ENCODE results near the gene LPIN1. TPM values are rescaled to one million over a fixed set of nuclear protein-coding genes. Genes with fewer than 3 reads are reported as not detected.
"Not testable (repeated sequence)": the region's sequence is repeated elsewhere in the genome, so short reads cannot be mapped to it uniquely, and the experiment has no call there.

Gene LPIN1
- total RNA-seq, 2 experiments from 2014 or later = 54.0 to 57.8 TPM

DNA sequence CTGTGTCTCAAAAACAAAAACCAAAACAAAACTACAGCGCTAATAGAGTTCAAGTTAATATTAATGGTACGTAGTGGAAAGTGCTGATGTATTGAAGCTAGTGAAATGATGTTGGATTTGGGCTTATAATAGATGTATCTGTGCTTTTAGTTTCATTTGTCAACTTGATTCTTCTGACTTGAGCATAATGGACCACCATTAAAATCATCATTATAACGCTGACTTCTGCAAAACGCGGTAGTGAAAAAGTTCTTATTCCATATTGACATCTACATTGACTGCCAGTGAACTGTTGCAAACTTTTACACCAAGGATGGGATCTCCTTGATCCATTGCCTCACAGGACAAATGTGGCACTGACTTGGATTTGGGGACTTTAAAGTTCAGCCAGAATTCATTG is 85.0 kb downstream of the LPIN1 start:
- Mint-ChIP-seq H3K36me3 (ENCODE audit: low read depth) (peaks cover 17% of the 10 kb centered on the region), H3K4me3 (no peak overlapping the region), H3K9me3 (peaks cover 8% of the 10 kb centered on the region), H3K27me3 (peaks cover 59% of the 10 kb centered on the region), H3K27ac (no peak overlapping the region), H3K4me1 (peaks cover 29% of the 10 kb centered on the region)
- DNase-seq = no peak
- POLR2A ChIA-PET = interaction anchor here (1.4 kb wide), 1 partner anchor 1117 kb away, joined by 3 read pairs; no protein-coding TSS in a partner anchor
- CTCF ChIA-PET = interaction anchor here (3.0 kb wide), 1 partner anchor 885 kb away, joined by 18 read pairs; the partner anchor contains the start of gene TRIB2

DNA sequence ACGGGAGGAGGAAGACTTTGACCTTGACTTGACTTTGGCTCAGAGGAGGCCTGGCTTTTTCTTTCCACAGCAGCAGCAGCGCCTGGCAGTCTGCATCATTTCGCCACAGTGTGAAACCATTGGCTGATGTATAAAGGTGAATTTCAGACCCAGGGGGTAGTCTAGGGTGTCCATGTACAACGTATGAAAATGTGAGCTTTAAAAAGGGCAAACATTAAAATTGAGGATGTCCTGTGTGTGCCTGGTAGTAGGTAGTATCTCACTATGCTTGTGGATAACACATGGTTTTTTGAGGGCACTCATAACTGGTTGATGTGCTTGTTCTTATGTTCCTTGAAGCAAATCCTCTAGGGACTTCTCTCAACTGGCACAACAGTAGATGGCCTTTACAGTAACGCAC is 86.1 kb downstream of the LPIN1 start:
- no peak for DNase-seq
- H3K27me3 Mint-ChIP-seq = peaks cover 68% of the 10 kb centered on the region
- CTCF ChIA-PET = interaction anchor here (0.6 to 0.8 kb wide), 3 partner anchors 47 to 1501 kb away, joined by 3 read pairs; no protein-coding TSS in a partner anchor
- peaks cover 25% of the 10 kb centered on the region for H3K4me1 Mint-ChIP-seq
- no peak overlapping the region for H3K4me3 Mint-ChIP-seq
- peaks cover 6% of the 10 kb centered on the region for H3K36me3 Mint-ChIP-seq (ENCODE audit: low read depth)
- H3K27ac Mint-ChIP-seq = no peak overlapping the region
- POLR2A ChIA-PET = no interaction called here
- H3K9me3 Mint-ChIP-seq = peaks cover 8% of the 10 kb centered on the region

DNA sequence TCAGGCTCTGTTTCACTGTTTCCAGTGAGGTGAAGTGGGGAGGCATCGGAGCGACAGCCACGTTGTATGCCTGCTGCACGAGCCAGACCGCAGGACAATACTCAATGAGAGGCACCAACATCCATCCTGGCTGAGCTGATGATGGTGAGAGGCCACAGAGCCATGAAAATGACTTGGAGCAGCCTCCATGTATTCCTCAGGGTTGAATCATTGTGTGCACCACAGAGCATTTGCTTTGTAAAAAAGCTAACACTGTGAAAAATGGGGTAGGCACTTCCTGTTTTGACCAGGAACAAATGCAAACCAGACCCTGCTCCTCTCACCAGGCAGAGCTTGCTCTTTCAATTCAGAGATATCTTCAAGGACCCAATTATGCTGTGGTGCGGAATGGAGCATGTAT is 87.2 kb downstream of the LPIN1 start:
- Mint-ChIP-seq H3K9me3 (peaks cover 8% of the 10 kb centered on the region), H3K27ac (no peak overlapping the region), H3K4me3 (no peak overlapping the region), H3K36me3 (ENCODE audit: low read depth) (no peaks in the 10 kb centered on the region), H3K27me3 (peaks cover 74% of the 10 kb centered on the region), H3K4me1 (peaks cover 23% of the 10 kb centered on the region)
- no peak for DNase-seq
- ChIA-PET POLR2A (no interaction called here), CTCF (interaction anchor here (0.8 kb wide), 1 partner anchor 48 kb away, joined by 3 read pairs; no protein-coding TSS in a partner anchor)

DNA sequence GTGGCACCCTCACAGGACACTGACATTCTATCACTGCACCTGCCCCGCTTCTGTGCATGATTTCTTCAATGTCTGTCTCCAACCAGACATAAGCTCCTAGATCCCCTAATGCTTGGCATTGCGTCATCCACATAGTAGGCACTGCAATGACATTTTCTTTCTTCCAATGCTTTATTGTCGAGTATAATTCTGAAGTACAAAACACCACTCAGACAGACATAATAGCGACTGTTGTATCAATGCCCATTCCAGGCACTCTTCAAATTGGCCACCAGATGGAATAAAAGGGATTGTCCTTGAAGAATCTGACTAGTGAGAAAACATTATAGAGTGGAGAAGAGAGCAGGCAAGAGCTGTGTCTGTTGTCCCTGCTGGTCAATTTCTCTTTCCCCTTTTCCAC is 89.0 kb downstream of the LPIN1 start:
- no peak for DNase-seq
- no peak overlapping the region for H3K27ac Mint-ChIP-seq
- ChIA-PET CTCF (interaction anchor here (0.6 kb wide), 1 partner anchor 608 kb away, joined by 3 read pairs; no protein-coding TSS in a partner anchor), POLR2A (no interaction called here)
- H3K27me3 Mint-ChIP-seq = peaks cover 72% of the 10 kb centered on the region
- H3K36me3 Mint-ChIP-seq (ENCODE audit: low read depth) = no peaks in the 10 kb centered on the region
- peaks cover 8% of the 10 kb centered on the region for H3K9me3 Mint-ChIP-seq
- no peak overlapping the region for H3K4me3 Mint-ChIP-seq
- peaks cover 6% of the 10 kb centered on the region for H3K4me1 Mint-ChIP-seq

DNA sequence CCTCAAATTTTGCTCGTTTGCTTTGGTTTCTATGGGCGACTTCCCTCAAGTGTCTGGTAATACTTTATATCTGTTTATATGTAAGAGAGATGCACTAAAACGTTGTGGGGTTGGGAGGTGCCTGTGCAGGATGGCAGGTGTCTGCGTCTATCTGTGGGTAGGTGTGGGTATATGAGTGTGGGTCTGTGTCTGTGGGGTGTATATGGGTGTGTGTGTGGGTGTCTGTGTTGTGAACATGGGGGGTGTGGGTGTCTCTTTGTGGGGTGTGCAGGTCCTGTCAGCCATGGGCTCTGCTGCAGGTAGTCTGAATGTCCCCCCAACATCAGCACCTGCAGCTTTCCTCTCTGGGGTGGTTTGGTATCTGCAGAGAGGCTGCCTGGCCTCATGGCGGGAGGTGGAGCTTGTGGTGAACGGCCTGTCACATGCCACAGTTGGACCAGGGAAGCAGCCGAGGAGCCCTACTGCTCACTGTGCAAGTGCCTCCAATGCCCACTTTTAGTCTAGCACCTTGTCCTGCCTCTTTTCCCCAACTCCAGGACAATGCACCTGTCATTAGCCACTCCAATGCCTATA is 90.3 kb downstream of the LPIN1 start:
- DNase-seq = no peak
- POLR2A ChIA-PET = no interaction called here
- no peak overlapping the region for H3K27ac Mint-ChIP-seq
- H3K9me3 Mint-ChIP-seq = peaks cover 8% of the 10 kb centered on the region
- peaks cover 66% of the 10 kb centered on the region for H3K27me3 Mint-ChIP-seq
- CTCF ChIA-PET = no interaction called here
- H3K4me3 Mint-ChIP-seq = no peak overlapping the region
- no peaks in the 10 kb centered on the region for H3K4me1 Mint-ChIP-seq
- H3K36me3 Mint-ChIP-seq (ENCODE audit: low read depth) = no peaks in the 10 kb centered on the region

DNA sequence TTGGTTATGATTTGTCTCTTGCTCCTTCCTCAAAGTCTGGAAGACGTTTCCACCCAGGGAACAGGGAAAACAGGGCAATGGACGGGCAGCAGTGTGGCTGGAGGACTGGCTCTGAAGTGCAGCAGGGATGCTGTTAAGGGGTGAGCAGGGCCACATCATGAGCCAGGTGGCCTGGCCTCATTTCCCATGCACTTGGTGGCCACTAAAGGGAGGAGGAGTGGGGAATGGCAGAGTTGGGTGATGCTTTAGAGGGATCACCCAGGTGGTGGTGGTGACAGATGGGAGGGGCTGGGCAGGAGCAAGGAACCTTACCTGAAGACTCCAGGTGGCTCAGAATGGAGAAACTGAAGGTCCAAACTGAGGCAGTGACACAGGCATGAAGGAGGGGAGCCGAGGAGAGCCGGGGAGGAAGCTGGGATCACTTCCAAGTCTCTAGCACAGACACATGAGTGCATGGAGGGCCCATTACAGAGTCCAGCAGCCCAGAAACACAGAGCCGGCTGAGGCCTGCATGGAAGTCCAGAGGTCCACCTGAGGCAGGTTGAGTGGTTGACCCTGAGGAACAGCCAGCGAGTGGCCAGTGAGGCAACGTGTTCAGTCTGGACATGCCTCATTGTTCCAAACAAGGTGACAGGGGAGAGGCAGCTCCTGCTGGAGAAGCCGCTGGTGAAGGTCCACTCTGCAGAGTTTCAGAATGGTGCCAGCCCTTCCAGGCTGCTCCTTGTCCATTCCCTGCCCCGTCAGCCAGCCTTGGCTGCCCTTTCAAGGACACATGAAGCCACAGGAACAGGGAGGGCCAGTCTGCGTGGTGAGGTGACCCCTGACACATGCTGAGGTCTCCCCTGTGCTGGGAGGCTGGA is 91.7 kb downstream of the LPIN1 start:
- Mint-ChIP-seq H3K27me3 (peaks cover 56% of the 10 kb centered on the region), H3K9me3 (peaks cover 8% of the 10 kb centered on the region), H3K4me3 (no peak overlapping the region), H3K4me1 (no peaks in the 10 kb centered on the region), H3K36me3 (ENCODE audit: low read depth) (no peaks in the 10 kb centered on the region), H3K27ac (no peak overlapping the region)
- CTCF ChIA-PET = no interaction called here
- POLR2A ChIA-PET = no interaction called here
- DNase-seq = no peak

DNA sequence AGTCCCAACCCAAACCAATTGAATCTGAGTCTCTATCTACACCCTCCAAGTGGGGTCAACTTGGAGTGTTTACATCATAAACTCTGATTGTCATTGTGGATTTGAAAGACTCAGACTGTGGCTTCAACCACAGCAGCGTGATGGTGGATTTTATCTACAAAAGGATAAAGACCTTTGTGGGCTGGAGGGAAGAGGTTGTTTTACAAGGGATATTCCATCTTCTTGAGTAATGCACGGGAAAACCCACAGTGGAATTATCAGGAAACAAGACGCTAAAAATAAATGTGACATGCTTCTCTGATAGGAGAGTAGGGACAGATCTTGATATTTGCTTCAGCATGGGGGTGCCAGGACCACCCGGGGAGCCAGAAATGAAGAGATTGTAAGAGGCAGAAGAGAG is 93.5 kb downstream of the LPIN1 start:
- H3K27ac Mint-ChIP-seq = no peak overlapping the region
- no peaks in the 10 kb centered on the region for H3K36me3 Mint-ChIP-seq (ENCODE audit: low read depth)
- no peak for DNase-seq
- no peaks in the 10 kb centered on the region for H3K4me1 Mint-ChIP-seq
- CTCF ChIA-PET = no interaction called here
- H3K4me3 Mint-ChIP-seq = no peak overlapping the region
- peaks cover 4% of the 10 kb centered on the region for H3K9me3 Mint-ChIP-seq
- H3K27me3 Mint-ChIP-seq = peaks cover 38% of the 10 kb centered on the region
- POLR2A ChIA-PET = no interaction called here

DNA sequence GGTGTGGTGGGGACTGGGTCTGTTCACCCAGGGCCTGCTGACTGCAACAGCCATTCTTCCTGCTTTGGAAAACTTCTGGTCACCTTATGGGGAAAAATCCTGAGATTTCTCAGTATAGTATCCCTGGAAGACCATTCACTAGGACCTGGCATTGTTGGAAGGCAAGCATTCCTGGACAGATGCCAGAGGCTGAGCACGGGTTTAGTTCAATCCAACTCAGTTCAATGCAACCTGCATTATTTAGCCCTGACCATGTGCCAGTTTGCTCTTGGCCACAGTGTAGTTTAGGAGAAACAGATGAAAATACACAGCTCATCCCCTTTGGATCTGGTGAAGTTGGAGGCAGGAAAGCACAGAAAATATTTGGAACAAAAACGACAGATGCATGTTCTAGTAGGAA is 95.9 kb downstream of the LPIN1 start:
- Mint-ChIP-seq H3K4me3 (no peak overlapping the region), H3K9me3 (no peaks in the 10 kb centered on the region), H3K27ac (no peak overlapping the region), H3K4me1 (no peaks in the 10 kb centered on the region), H3K36me3 (ENCODE audit: low read depth) (no peaks in the 10 kb centered on the region), H3K27me3 (peaks cover 19% of the 10 kb centered on the region)
- ChIA-PET CTCF (interaction anchor here (1.6 kb wide), 1 partner anchor 63 kb away, joined by 4 read pairs; no protein-coding TSS in a partner anchor), POLR2A (no interaction called here)
- no peak for DNase-seq

DNA sequence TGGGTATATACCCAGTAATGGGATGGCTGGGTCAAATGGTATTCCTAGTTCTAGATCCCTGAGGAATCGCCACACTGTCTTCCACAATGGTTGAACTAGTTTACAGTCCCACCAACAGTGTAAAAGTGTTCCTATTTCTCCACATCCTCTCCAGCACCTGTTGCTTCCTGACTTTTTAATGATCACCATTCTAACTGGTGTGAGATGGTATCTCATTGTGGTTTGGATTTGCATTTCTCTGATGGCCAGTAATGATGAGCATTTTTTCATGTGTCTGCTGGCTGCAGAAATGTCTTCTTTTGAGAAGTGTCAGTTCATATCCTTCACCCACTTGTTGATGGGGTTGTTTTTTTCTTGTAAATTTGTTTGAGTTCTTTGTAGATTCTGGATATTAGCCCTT is 98.4 kb downstream of the LPIN1 start:
- H3K27ac Mint-ChIP-seq; CTCF ChIA-PET; H3K36me3 Mint-ChIP-seq (ENCODE audit: low read depth); H3K27me3 Mint-ChIP-seq; DNase-seq; POLR2A ChIA-PET; H3K9me3 Mint-ChIP-seq; H3K4me1 Mint-ChIP-seq; H3K4me3 Mint-ChIP-seq: not testable (repeated sequence)

DNA sequence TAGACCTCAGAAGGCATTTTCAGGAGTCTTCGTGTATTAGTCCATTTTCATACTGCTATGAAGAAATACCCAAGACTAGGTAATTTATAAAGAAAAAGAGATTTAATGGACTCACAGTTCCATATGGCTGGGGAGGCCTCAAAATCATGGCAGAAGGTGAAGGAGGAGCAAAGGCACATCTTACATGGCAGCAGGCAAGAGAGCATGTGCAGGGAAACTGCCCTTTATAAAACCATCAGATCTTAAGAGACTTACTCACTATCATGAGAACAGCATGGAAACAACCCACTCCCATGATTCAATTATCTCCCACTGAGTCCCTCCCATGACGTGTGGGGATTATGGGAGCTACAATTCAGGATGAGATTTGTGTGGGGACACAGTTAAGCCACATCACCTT is 101.5 kb downstream of the LPIN1 start:
- H3K4me1 Mint-ChIP-seq; CTCF ChIA-PET; H3K9me3 Mint-ChIP-seq; DNase-seq; POLR2A ChIA-PET; H3K36me3 Mint-ChIP-seq (ENCODE audit: low read depth); H3K4me3 Mint-ChIP-seq; H3K27ac Mint-ChIP-seq; H3K27me3 Mint-ChIP-seq: not testable (repeated sequence)

DNA sequence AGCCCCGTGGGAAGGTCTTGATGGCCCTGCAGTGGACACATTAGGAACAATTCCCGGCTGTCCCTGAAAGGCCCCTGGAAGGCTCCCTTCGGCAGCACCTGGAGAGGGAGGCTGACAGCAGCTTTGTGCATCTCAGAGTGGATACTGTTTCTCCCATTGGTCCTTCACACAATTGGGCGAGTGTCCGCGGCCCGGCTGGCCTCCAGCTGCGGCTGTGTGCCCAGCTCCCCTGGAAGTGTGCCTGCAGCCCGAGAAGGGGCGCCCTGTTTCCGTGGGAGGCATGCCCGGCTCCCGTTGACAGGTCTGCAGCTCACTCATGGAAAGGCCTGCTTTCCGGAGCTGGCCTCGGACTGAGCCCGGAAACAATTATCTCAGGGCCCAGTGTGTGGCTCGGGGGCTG is 103.7 kb downstream of the LPIN1 start:
- no peak overlapping the region for H3K4me3 Mint-ChIP-seq
- CTCF ChIA-PET = interaction anchor here (1.3 kb wide), 1 partner anchor 12 kb away, joined by 3 read pairs; no protein-coding TSS in a partner anchor
- H3K9me3 Mint-ChIP-seq = peaks cover 5% of the 10 kb centered on the region
- POLR2A ChIA-PET = no interaction called here
- H3K4me1 Mint-ChIP-seq = no peaks in the 10 kb centered on the region
- H3K27ac Mint-ChIP-seq = no peak overlapping the region
- DNase-seq = no peak
- no peaks in the 10 kb centered on the region for H3K36me3 Mint-ChIP-seq (ENCODE audit: low read depth)
- H3K27me3 Mint-ChIP-seq = peaks cover 3% of the 10 kb centered on the region

DNA sequence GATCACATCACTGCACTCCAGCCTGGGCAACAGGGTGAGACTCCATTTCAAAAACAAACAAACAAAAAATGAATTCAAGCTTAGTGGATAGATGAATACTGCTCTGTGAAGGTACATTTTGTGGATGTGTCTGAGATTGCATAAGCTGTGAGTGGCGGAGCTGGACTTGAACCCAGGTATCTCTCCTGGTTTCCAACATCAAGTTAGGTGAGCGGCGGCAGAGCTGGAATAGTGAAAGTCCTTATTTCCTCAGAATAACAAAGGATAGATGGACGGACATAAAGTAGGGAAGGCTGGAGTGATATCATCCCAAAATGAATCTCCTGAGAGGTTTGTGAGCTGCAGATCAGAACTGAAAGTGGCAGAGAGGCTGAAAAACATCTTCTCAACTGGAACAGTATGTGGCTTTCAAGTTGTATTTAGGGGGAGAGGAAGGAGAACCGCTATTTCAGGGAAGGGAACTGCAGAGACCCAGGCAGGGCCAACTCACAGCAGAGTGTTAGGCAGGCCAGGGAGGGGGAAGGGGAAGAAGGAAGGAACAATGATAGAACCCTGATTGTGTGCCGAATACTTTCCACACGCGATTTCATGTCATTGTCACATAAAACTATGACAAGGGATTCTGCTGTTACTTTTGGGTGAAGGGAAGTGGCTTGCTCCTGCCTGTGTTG is 106.2 kb downstream of the LPIN1 start:
- DNase-seq = no peak
- CTCF ChIA-PET = interaction anchor here (1.0 kb wide), 1 partner anchor 12 kb away, joined by 3 read pairs; no protein-coding TSS in a partner anchor
- peaks cover 2% of the 10 kb centered on the region for H3K36me3 Mint-ChIP-seq (ENCODE audit: low read depth)
- no peaks in the 10 kb centered on the region for H3K4me1 Mint-ChIP-seq
- POLR2A ChIA-PET = no interaction called here
- H3K9me3 Mint-ChIP-seq = peaks cover 7% of the 10 kb centered on the region
- H3K4me3 Mint-ChIP-seq = no peak overlapping the region
- H3K27me3 Mint-ChIP-seq = peaks cover 2% of the 10 kb centered on the region
- no peak overlapping the region for H3K27ac Mint-ChIP-seq

DNA sequence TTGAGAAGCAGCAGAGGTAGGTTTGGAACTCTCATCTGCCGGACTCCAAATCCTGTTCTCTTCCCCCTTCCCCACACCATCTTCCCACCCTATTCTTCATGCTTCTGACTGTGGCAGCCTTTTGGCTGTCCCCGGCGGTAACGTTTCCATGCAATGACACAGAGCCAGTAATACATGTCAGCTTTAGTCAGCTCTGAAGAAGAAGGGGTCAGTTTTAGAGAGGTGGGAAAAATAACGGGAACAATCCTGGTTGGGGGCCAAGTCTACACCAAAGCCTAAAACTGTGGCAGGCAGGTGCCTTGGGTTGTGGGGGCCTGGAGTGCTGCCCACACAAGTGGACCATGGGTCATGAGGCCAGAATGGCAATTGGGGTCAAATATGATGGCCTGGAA is 106.8 kb downstream of the LPIN1 start:
- Mint-ChIP-seq H3K9me3 (peaks cover 7% of the 10 kb centered on the region), H3K4me3 (no peak overlapping the region), H3K36me3 (ENCODE audit: low read depth) (peaks cover 2% of the 10 kb centered on the region), H3K27me3 (peaks cover 1% of the 10 kb centered on the region), H3K27ac (no peak overlapping the region), H3K4me1 (no peaks in the 10 kb centered on the region)
- POLR2A ChIA-PET = no interaction called here
- no peak for DNase-seq
- CTCF ChIA-PET = interaction anchor here (1.0 kb wide), 1 partner anchor 11 kb away, joined by 3 read pairs; no protein-coding TSS in a partner anchor

All from activated CD4-positive, alpha-beta memory T cell treated with anti-CD3 and anti-CD28 coated beads, Interleukin-2, amount 10 ng/mL, durations not matched to agents 7 days and 5 days (primary cell).